ENCODE measurements around the gene CD151. TPM values are rescaled to one million over a fixed set of nuclear protein-coding genes. Genes with fewer than 3 reads are reported as not detected.

CD151 gene
- total RNA-seq, 8 experiments from 2014 or later, result 43.0 to 311 (median 121) TPM

GRCh38 chr11:830295-831117, 2.2 kb upstream of the CD151 start:
- peak; percentile 11 to 61 (median 38) for ATAC-seq (replicated peaks in 6 of 8)
- in situ Hi-C loops (cut with MboI; ENCODE audit: low pct_unique_long_range_greater_than_20kb in 2 of 9, low sequenced_read_pairs in 9 of 9, unreplicated experiment in 9 of 9), result no loop called here
- peaks cover 65 to 75% of the 10 kb centered on the region in 2 donors for H3K4me1 ChIP-seq (replicated peaks in 1 of 2)
- peak overlapping the region; percentile 17 to 38 (median 27) for H3K4me3 ChIP-seq
- 23% methylated on average over 7 of the region's 78 CpGs; no CpG with 5 or more reads in 9 of the 10 experiments for WGBS, 10 experiments
- H3K27ac ChIP-seq, result no peak overlapping the region

DNA sequence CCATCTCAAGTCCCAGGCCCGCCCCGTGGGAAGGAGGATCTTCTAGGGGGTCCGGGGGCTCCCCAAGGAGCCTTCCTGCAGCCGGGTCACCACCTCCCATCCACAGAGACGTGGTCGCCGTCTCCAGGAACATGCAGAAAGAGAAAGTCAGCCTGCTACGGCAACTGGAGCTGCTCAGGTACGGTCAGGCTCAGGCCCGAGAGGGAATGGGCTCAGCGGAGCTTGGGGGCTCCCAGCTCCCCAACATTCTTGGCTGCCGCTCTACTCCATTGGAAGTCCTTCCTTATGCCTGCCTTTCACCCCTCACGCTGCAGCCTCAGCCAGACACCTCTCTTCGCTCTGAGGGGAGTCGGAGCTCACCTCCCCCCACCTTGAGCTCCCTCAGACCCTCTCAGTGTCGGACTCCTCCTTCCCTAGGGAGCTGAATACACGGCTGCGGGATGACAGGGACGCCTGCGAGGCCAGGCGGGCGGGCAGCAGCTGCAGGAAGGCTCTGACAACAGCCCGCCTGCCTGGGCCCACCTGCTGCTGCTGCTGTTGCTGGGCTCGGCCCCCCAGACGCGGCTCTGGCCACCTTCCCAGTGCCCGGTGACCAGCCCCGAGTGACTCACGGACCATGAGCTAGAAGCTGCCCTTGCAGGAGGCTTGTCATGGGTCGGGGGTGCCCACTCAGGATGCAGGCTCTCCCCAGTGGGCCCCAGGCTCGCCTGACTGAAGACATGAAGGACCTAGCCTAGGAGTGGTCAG, 1.5 kb upstream of the CD151 start:
- ATAC-seq (replicated peaks in 6 of 8), result peak in 1 of 8 experiments; percentile 0
- H3K4me1 ChIP-seq (replicated peaks in 1 of 2), result peaks cover 65 to 75% of the 10 kb centered on the region in 2 donors
- no peak overlapping the region for H3K27ac ChIP-seq

GRCh38 chr11:831961-832528, 707 bp upstream of the CD151 start:
- ATAC-seq (replicated peaks in 6 of 8), result peak in 1 of 8 experiments; percentile 0
- peaks cover 59 to 67% of the 10 kb centered on the region in 2 donors for H3K4me1 ChIP-seq (replicated peaks in 1 of 2)
- peak overlapping the region; percentile 86 to 90 for H3K27ac ChIP-seq
- in situ Hi-C loops (cut with MboI; ENCODE audit: low pct_unique_long_range_greater_than_20kb in 2 of 9, low sequenced_read_pairs in 9 of 9, unreplicated experiment in 9 of 9), result no loop called here
- peak overlapping the region; percentile 48 to 78 (median 69) for H3K4me3 ChIP-seq
- 80 to 100% (median 84%) methylated on average over 1 to 2 of the region's 23 CpGs; no CpG with 5 or more reads in 6 of the 10 experiments for WGBS, 10 experiments

More for the DNA sequence above, 1.5 kb upstream of the CD151 start:
- H3K4me3 ChIP-seq, result peak overlapping the region; percentile 27 to 78 (median 69)
- in situ Hi-C loops (cut with MboI; ENCODE audit: low pct_unique_long_range_greater_than_20kb in 2 of 9, low sequenced_read_pairs in 9 of 9, unreplicated experiment in 9 of 9), result no loop called here
- 14 to 60% (median 40%) methylated on average over 1 to 7 of the region's 31 CpGs; no CpG with 5 or more reads in 3 of the 10 experiments for WGBS, 10 experiments

DNA sequence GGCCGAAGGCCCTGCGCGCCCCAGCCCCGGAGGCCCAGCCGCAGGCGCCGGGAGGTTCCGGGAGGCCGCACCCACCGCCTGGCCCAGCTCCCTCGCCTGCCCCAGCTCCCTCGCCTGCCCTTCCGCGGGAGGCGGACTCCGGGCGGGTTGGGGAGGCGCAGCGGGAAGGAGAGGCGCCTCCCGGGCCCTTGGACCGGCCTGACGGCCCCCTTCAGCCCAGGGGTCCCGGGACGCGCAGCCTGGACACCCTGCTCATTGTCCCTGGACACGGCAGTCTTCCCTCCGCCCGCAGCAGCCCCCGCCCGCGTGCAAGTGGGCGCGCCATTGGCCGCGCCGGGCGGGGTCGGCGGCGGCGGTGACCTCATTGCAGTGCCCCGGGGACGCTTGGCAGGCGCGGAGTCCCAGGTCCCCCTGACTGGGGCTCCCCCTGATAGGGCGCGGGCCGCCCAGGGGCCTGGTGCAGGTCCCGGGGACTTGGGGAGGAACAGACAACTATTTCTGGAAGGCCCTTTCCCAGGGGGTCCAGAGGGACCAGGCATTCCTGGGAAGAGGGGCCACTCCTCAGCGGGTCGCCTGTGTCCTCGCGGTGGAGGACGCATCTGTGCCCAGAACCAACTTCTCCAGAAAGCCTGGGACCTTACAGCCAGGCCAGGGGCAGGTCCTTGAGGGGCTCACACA, 501 bp downstream of the CD151 start:
- no CpG with 5 or more reads among the region's 55 CpGs for WGBS, 10 experiments
- Histone ChIP-seq H3K4me3 (peak overlapping the region; percentile 48 to 78 (median 69)), H3K4me1 (replicated peaks in 1 of 2) (peaks cover 46 to 55% of the 10 kb centered on the region in 2 donors), H3K27ac (peak overlapping the region; percentile 86 to 90)
- ATAC-seq (replicated peaks in 6 of 8), result peak; percentile 12 to 56 (median 40)
- in situ Hi-C loops (cut with MboI; ENCODE audit: low pct_unique_long_range_greater_than_20kb in 2 of 9, low sequenced_read_pairs in 9 of 9, unreplicated experiment in 9 of 9), result no loop called here

GRCh38 chr11:833849-834311, 1.1 kb downstream of the CD151 start:
- peak overlapping the region; percentile 48 to 78 (median 69) for H3K4me3 ChIP-seq
- peaks cover 40 to 49% of the 10 kb centered on the region in 2 donors for H3K4me1 ChIP-seq (replicated peaks in 1 of 2)
- in situ Hi-C loops (cut with MboI; ENCODE audit: low pct_unique_long_range_greater_than_20kb in 2 of 9, low sequenced_read_pairs in 9 of 9, unreplicated experiment in 9 of 9), result no loop called here
- peak in 2 of 8 experiments; percentile 4 to 5 for ATAC-seq (replicated peaks in 6 of 8)
- H3K27ac ChIP-seq, result peak overlapping the region; percentile 86 to 90
- 0 to 80% (median 9%) methylated on average over 1 to 6 of the region's 9 CpGs; no CpG with 5 or more reads in 4 of the 10 experiments for WGBS, 10 experiments

GRCh38 chr11:834371-835316, 1.9 kb downstream of the CD151 start:
- ATAC-seq (replicated peaks in 6 of 8), result peak in 3 of 8 experiments; percentile 11 to 13 (median 13)
- 8 to 67% (median 50%) methylated on average over 1 to 13 of the region's 31 CpGs; no CpG with 5 or more reads in 5 of the 10 experiments for WGBS, 10 experiments
- peaks cover 33 to 41% of the 10 kb centered on the region in 2 donors for H3K4me1 ChIP-seq (replicated peaks in 1 of 2)
- in situ Hi-C loops (cut with MboI; ENCODE audit: low pct_unique_long_range_greater_than_20kb in 2 of 9, low sequenced_read_pairs in 9 of 9, unreplicated experiment in 9 of 9), result no loop called here
- no peak overlapping the region for H3K27ac ChIP-seq
- H3K4me3 ChIP-seq, result peak overlapping the region in 1 of 5 donors; percentile 69

DNA sequence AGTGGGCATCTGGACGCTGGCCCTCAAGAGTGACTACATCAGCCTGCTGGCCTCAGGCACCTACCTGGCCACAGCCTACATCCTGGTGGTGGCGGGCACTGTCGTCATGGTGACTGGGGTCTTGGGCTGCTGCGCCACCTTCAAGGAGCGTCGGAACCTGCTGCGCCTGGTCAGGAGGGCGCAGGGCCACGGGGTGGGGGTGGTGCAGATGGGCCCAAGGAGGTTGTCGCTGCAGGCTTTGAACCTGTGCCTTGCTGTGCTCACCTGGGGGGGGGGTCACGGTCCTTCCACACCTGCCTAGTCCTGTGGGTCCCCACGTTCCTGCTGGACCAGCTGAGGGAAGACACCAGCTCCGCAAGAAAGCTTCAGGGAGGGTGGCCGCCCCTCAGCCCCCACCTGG, 3.5 kb downstream of the CD151 start:
- in situ Hi-C loops (cut with MboI; ENCODE audit: low pct_unique_long_range_greater_than_20kb in 2 of 9, low sequenced_read_pairs in 9 of 9, unreplicated experiment in 9 of 9), result no loop called here
- H3K4me1 ChIP-seq (replicated peaks in 1 of 2), result peaks cover 24 to 34% of the 10 kb centered on the region in 2 donors
- 100% methylated on average over 3 of the region's 14 CpGs; no CpG with 5 or more reads in 9 of the 10 experiments for WGBS, 10 experiments
- no peak overlapping the region for H3K27ac ChIP-seq
- no peak overlapping the region for H3K4me3 ChIP-seq
- no peak for ATAC-seq (replicated peaks in 6 of 8)

DNA sequence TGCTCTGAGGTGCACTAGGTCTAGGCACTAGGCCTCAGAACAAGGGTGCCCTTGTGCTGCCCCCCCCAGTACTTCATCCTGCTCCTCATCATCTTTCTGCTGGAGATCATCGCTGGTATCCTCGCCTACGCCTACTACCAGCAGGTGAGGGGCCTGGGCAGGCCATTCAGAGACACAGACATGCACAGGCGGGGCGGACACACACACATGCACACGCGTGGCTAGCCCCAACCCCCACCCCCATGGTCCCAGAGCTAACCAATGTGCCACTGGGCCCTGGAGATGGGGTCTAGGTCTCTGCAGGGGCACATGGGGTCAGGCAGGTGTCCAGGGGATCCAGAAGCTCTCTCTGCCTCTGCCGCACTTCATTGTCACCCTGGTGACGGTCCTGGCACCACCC, 3.9 kb downstream of the CD151 start:
- WGBS, 10 experiments, result 100% methylated on average over 1 to 3 of the region's 9 CpGs; no CpG with 5 or more reads in 7 of the 10 experiments
- peaks cover 23 to 33% of the 10 kb centered on the region in 2 donors for H3K4me1 ChIP-seq (replicated peaks in 1 of 2)
- in situ Hi-C loops (cut with MboI; ENCODE audit: low pct_unique_long_range_greater_than_20kb in 2 of 9, low sequenced_read_pairs in 9 of 9, unreplicated experiment in 9 of 9), result no loop called here

GRCh38 chr11:837189-837989, 4.6 kb downstream of the CD151 start:
- in situ Hi-C loops (cut with MboI; ENCODE audit: low pct_unique_long_range_greater_than_20kb in 2 of 9, low sequenced_read_pairs in 9 of 9, unreplicated experiment in 9 of 9), result no loop called here
- no peak for ATAC-seq (replicated peaks in 6 of 8)
- Histone ChIP-seq H3K4me3 (no peak overlapping the region), H3K4me1 (replicated peaks in 1 of 2) (peaks cover 17 to 26% of the 10 kb centered on the region in 2 donors), H3K27ac (no peak overlapping the region)
- 94 to 100% (median 100%) methylated on average over 1 to 10 of the region's 22 CpGs; no CpG with 5 or more reads in 7 of the 10 experiments for WGBS, 10 experiments

More for the DNA sequence above, 3.9 kb downstream of the CD151 start:
- no peak for ATAC-seq (replicated peaks in 6 of 8)
- H3K27ac ChIP-seq, result no peak overlapping the region
- no peak overlapping the region for H3K4me3 ChIP-seq

DNA sequence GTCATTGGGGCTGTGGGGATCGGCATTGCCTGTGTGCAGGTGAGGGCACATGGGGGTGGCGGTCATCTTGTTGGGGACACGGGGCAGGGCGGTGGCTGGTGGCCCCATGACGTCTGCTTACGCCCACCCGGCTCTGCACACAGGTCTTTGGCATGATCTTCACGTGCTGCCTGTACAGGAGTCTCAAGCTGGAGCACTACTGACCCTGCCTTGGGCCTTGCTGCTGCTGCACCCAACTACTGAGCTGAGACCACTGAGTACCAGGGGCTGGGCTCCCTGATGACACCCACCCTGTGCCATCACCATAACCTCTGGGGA, 5.2 kb downstream of the CD151 start:
- no peak for ATAC-seq (replicated peaks in 6 of 8)
- no peak overlapping the region for H3K4me3 ChIP-seq
- WGBS, 10 experiments, result 60 to 93% (median 83%) methylated on average over 1 to 3 of the region's 8 CpGs; no CpG with 5 or more reads in 7 of the 10 experiments
- in situ Hi-C loops (cut with MboI; ENCODE audit: low pct_unique_long_range_greater_than_20kb in 2 of 9, low sequenced_read_pairs in 9 of 9, unreplicated experiment in 9 of 9), result no loop called here
- peaks cover 16 to 23% of the 10 kb centered on the region in 2 donors for H3K4me1 ChIP-seq (replicated peaks in 1 of 2)
- H3K27ac ChIP-seq, result no peak overlapping the region
